Adrenal gland (tissue), 5 donors: ENCODE results near the gene COL9A3.

Source experiments
- POLR2A ChIP-seq, 2 donors: fragments of 450-650 bp; IDR thresholded peaks; one replicate each; pipeline ENCODE4 v1.6.1; 2017; ENCODE audit warnings: antibody characterized with exemption in 2 of 2, mild to moderate bottlenecking in 2 of 2, moderate library complexity in 1 of 2
- TF ChIP-seq, protein P1 (sequence below), 6 experiments: fragments of 450-650 bp in 4 of 6; fragments of 200-600 bp in 2 of 6; sonication (generic) in 1 of 6; IDR thresholded peaks; 1 replicate in 5 of 6; 2 replicates in 1 of 6; pipeline versions ENCODE4 v1.5.1 to v1.8.0; 2016 to 2021; ENCODE audit warnings: antibody characterized with exemption in 6 of 6, mild to moderate bottlenecking in 2 of 6, moderate library complexity in 1 of 6
- donor health status: DM: no; HTN: no; CAD: no.

- TF ChIP-seq, protein P1, sequence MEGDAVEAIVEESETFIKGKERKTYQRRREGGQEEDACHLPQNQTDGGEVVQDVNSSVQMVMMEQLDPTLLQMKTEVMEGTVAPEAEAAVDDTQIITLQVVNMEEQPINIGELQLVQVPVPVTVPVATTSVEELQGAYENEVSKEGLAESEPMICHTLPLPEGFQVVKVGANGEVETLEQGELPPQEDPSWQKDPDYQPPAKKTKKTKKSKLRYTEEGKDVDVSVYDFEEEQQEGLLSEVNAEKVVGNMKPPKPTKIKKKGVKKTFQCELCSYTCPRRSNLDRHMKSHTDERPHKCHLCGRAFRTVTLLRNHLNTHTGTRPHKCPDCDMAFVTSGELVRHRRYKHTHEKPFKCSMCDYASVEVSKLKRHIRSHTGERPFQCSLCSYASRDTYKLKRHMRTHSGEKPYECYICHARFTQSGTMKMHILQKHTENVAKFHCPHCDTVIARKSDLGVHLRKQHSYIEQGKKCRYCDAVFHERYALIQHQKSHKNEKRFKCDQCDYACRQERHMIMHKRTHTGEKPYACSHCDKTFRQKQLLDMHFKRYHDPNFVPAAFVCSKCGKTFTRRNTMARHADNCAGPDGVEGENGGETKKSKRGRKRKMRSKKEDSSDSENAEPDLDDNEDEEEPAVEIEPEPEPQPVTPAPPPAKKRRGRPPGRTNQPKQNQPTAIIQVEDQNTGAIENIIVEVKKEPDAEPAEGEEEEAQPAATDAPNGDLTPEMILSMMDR (IDR thresholded peaks at IDR 0.05), result no peak
- no peak for TF ChIP-seq POLR2A (IDR thresholded peaks at IDR 0.05)
Observed at GRCh38 chr20:62834967-62835730, 18.3 kb downstream of the COL9A3 start.
